ENCODE data around the gene HUS1.
A peak's percentile ranks its signal among the peaks of the same experiment; 100 is the strongest.

Gene HUS1

GRCh38 chr7:47968847-47969774 is 10.3 kb downstream of the HUS1 start:
- H3K27ac ChIP-seq = no peak overlapping the region
- TF ChIP-seq, protein P1, sequence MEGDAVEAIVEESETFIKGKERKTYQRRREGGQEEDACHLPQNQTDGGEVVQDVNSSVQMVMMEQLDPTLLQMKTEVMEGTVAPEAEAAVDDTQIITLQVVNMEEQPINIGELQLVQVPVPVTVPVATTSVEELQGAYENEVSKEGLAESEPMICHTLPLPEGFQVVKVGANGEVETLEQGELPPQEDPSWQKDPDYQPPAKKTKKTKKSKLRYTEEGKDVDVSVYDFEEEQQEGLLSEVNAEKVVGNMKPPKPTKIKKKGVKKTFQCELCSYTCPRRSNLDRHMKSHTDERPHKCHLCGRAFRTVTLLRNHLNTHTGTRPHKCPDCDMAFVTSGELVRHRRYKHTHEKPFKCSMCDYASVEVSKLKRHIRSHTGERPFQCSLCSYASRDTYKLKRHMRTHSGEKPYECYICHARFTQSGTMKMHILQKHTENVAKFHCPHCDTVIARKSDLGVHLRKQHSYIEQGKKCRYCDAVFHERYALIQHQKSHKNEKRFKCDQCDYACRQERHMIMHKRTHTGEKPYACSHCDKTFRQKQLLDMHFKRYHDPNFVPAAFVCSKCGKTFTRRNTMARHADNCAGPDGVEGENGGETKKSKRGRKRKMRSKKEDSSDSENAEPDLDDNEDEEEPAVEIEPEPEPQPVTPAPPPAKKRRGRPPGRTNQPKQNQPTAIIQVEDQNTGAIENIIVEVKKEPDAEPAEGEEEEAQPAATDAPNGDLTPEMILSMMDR (conservative IDR thresholded peaks at IDR 0.05; ENCODE audit: low read depth) = peak; percentile 86
- ChIA-PET POLR2A (ENCODE audit: low non-redundant PET) (no interaction called here), CTCF (interaction anchor here (0.5 to 1.4 kb wide), 8 partner anchors 14 to 1326 kb away, joined by 3 to 6 read pairs (median 3); no protein-coding TSS in a partner anchor)
- DNase-seq (ENCODE audit: low spot score) = peak; percentile 72

DNA sequence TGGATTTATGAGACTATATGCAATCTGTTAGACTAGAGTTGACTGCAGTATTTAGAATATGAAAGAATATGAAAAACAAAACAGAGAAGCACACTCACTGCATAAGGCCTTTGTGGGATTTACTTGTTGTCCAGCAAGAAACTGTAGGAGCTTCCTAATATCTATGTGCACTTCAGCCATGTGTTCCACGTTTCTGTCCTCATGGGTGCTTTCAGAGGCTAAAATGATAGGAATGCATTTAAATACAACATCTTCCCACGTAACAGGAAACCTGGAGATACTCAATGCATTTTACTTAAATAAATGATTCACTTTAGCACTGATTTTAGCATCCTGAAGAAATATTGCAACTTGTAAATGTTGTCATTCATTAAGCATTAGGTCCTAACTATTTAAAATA is 11.7 kb downstream of the HUS1 start:
- CTCF ChIA-PET = interaction anchor here (0.6 kb wide), 1 partner anchor 692 kb away, joined by 5 read pairs; no protein-coding TSS in a partner anchor
- TF ChIP-seq, protein P1 (conservative IDR thresholded peaks at IDR 0.05; ENCODE audit: low read depth) = no peak

GRCh38 chr7:47967123-47967522 is 12.3 kb downstream of the HUS1 start:
- ChIA-PET POLR2A (ENCODE audit: low non-redundant PET) (no interaction called here), CTCF (interaction anchor here (0.6 to 1.0 kb wide), 3 partner anchors 22 to 691 kb away, joined by 3 to 5 read pairs (median 5); no protein-coding TSS in a partner anchor)
- H3K27ac ChIP-seq = no peak overlapping the region
- DNase-seq (ENCODE audit: low spot score) = no peak
- TF ChIP-seq, protein P1 (conservative IDR thresholded peaks at IDR 0.05; ENCODE audit: low read depth) = no peak

More for the DNA sequence above, 11.7 kb downstream of the HUS1 start:
- no peak for DNase-seq (ENCODE audit: low spot score)
- no peak overlapping the region for H3K27ac ChIP-seq
- POLR2A ChIA-PET (ENCODE audit: low non-redundant PET) = no interaction called here

DNA sequence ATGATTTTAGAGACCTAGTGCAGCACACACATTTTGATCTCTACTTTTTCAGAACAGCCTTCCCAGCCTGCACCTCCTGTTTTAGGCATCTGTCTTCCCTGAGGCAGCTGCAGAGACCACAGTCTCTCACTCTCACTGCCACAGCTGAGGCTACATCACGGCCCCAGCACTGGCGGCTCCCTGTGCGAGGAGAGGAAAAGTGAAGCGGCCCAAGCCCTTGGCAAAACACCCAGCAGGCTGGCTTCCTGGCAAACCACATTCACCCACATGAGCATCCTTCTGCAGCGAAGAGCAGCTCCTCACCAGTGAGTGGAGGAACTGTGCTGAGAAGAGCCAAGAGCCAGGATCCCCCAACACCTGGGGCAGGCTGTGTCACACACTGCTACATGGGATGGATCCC is 14.0 kb downstream of the HUS1 start:
- DNase-seq (ENCODE audit: low spot score) = no peak
- ChIA-PET POLR2A (ENCODE audit: low non-redundant PET) (interaction anchor here (0.6 kb wide), 1 partner anchor 1802 kb away, joined by 3 read pairs; no protein-coding TSS in a partner anchor), CTCF (interaction anchor here (0.9 to 1.3 kb wide), 2 partner anchors 147 to 190 kb away, joined by 3 read pairs; no protein-coding TSS in a partner anchor)
- no peak overlapping the region for H3K27ac ChIP-seq
- TF ChIP-seq, protein P1 (conservative IDR thresholded peaks at IDR 0.05; ENCODE audit: low read depth) = no peak

DNA sequence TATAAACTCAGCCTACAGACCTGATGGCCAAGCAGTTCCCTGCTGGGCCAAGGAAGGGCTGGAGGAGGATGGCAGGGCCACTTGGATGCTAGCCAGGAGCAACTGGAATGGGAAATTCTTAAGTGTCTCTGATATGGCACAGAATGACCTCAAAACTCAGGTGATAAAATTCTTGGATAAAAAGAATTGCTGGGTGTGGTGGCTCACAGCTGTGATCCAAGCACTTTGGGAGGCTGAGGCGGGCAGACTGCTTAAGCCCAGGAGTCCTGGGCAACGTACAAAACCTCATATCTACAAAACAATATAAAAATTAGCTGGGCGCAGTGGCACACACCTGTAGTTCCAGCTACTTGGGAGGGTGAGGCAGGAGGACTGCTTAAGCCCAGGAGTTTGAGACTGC is 17.2 kb downstream of the HUS1 start:
- POLR2A ChIA-PET (ENCODE audit: low non-redundant PET) = no interaction called here
- CTCF ChIA-PET = no interaction called here
- DNase-seq (ENCODE audit: low spot score) = no peak
- peak overlapping the region; percentile 28; the same call in 1 of the 2 replicates for H3K27ac ChIP-seq
- TF ChIP-seq, protein P1 (conservative IDR thresholded peaks at IDR 0.05; ENCODE audit: low read depth) = no peak

- H3K27ac ChIP-seq = no peak overlapping the region
- no peak for DNase-seq (ENCODE audit: low spot score)
- POLR2A ChIA-PET (ENCODE audit: low non-redundant PET) = no interaction called here
- CTCF ChIA-PET = interaction anchor here (1.6 kb wide), 1 partner anchor 12 kb away, joined by 3 read pairs; no protein-coding TSS in a partner anchor
- TF ChIP-seq, protein P1 (conservative IDR thresholded peaks at IDR 0.05; ENCODE audit: low read depth) = no peak
Measured at GRCh38 chr7:47957156-47957555, 22.3 kb downstream of the HUS1 start.
